Psoas muscle (tissue), 8 donors: Measurements from ENCODE around the gene SF3B5. TPM values are rescaled to one million over a fixed set of nuclear protein-coding genes. Genes with fewer than 3 reads are reported as not detected.

Experiments
- ATAC-seq, 4 donors: fragments of 200-7000 bp; cut with Tn5 transposase; one replicate each; pipeline ENCODE4 v1.9.1; 2020; ENCODE audit warnings: moderate library complexity in 3 of 4, mild to moderate bottlenecking in 2 of 4
- DNase-seq, 2 donors: peaks; one replicate each; pipeline ENCODE4 v3.0.0-alpha.2; 2020
- H3K27ac ChIP-seq: fragments of 200-600 bp; one replicate; pipeline ENCODE4 v1.8.0; 2022
- H3K27me3 ChIP-seq, 3 donors: fragments of 200-600 bp in 1 of 3; one replicate each; pipeline versions ENCODE4 v1.6.1 to v1.8.0; 2013 to 2022; ENCODE audit warnings: low read length in 2 of 3, mild to moderate bottlenecking in 2 of 3, moderate library complexity in 1 of 3; ENCODE audit not compliant: insufficient read depth in 3 of 3
- H3K36me3 ChIP-seq, 2 donors: fragments of 200-600 bp in 1 of 2; one replicate each; pipeline versions ENCODE4 v1.6.1 to v1.8.0; 2013 to 2022; ENCODE audit warnings: low read depth in 1 of 2, mild to moderate bottlenecking in 1 of 2, moderate library complexity in 1 of 2; ENCODE audit not compliant: insufficient read depth in 1 of 2
- H3K4me1 ChIP-seq: fragments of 200-600 bp; one replicate; pipeline ENCODE4 v1.8.0; 2022
- H3K4me3 ChIP-seq: fragments of 200-600 bp; one replicate; pipeline ENCODE4 v1.8.0; 2022; ENCODE audit warnings: mild to moderate bottlenecking
- H3K9me3 ChIP-seq: fragments of 200-600 bp; one replicate; pipeline ENCODE4 v1.8.0; 2022
- WGBS, 3 donors: extraction: QIAGEN DNeasy Blood & Tissue Kit; methylation state at CpG; one replicate each; pipeline versions ENCODE4 v1.1.6 to v1.1.7; 2013; 5-methylcytosine and 5-hydroxymethylcytosine counted together
- intact Hi-C, 2 donors: fragments of 100-400 bp; cut with DNase I; formaldehyde crosslinking; loops; one replicate each; pipeline versions ENCODE4 v1.11.0 to v1.14.2; 2022
- polyA plus RNA-seq, 3 donors: library from polyadenylated mRNA; stranded (reverse); fragments of 200-250 nt; gene quantifications; one replicate each; pipeline ENCODE4 v1.2.3, GENCODE V29; 2013
- total RNA-seq, 4 donors: library from RNA; stranded (reverse); fragmentation: NEBNext Ultra II Directional in 2 of 4; extraction: Animal tissue kit (Norgen Biotek cat#: 25700) in 2 of 4; gene quantifications; one replicate each; pipeline versions ENCODE4 v1.2.1 to v1.2.4, GENCODE V29; 2021 to 2023
- TF ChIP-seq, protein P1 (sequence below): fragments of 200-600 bp; IDR thresholded peaks from one replicate; pipeline ENCODE4 v1.8.0; 2022; ENCODE audit warnings: antibody characterized with exemption
- donor health status: healthy with polysubstance abuse.
- donor health status: DM: no; HTN: no; CAD: no; lungs with moderate emphysema.
- donor health status: Bipolar disorder and iron deficiency.
- donor health status: healthy.
- donor health status: DM: yes; HTN: yes; CAD: no.
- donor health status: DM: no; HTN: no; CAD: no.
- donor health status: DM: no; HTN: no; CAD: no.
- donor health status: DM: yes; HTN: yes; CAD: no.

The SF3B5 gene
- total and polyA plus RNA-seq, 7 donors, result 115 to 296 (median 146) TPM

GRCh38 chr6:144141470-144141869, 46.1 kb upstream of the SF3B5 start:
- no peak overlapping the region for H3K27ac ChIP-seq
- ATAC-seq (no peak), DNase-seq (no peak)
- intact Hi-C loops, result no loop called here
- TF ChIP-seq, protein P1, sequence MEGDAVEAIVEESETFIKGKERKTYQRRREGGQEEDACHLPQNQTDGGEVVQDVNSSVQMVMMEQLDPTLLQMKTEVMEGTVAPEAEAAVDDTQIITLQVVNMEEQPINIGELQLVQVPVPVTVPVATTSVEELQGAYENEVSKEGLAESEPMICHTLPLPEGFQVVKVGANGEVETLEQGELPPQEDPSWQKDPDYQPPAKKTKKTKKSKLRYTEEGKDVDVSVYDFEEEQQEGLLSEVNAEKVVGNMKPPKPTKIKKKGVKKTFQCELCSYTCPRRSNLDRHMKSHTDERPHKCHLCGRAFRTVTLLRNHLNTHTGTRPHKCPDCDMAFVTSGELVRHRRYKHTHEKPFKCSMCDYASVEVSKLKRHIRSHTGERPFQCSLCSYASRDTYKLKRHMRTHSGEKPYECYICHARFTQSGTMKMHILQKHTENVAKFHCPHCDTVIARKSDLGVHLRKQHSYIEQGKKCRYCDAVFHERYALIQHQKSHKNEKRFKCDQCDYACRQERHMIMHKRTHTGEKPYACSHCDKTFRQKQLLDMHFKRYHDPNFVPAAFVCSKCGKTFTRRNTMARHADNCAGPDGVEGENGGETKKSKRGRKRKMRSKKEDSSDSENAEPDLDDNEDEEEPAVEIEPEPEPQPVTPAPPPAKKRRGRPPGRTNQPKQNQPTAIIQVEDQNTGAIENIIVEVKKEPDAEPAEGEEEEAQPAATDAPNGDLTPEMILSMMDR, result no peak
- H3K36me3 ChIP-seq, result no peaks in the 10 kb centered on the region
- H3K27me3 ChIP-seq, result no peaks in the 10 kb centered on the region
- no peaks in the 10 kb centered on the region for H3K4me1 ChIP-seq
- 85 to 91% (median 90%) methylated on average over 2 of the region's 2 CpGs for WGBS, 3 donors
- no peaks in the 10 kb centered on the region for H3K9me3 ChIP-seq
- no peak overlapping the region for H3K4me3 ChIP-seq

- 85 to 87% (median 86%) methylated on average over 2 of the region's 2 CpGs for WGBS, 3 donors
Measured at GRCh38 chr6:144140867-144141266, 45.5 kb upstream of the SF3B5 start.

GRCh38 chr6:144139817-144140216, 44.4 kb upstream of the SF3B5 start:
- Histone ChIP-seq H3K4me1 (no peaks in the 10 kb centered on the region), H3K27ac (no peak overlapping the region), H3K9me3 (no peaks in the 10 kb centered on the region), H3K27me3 (no peaks in the 10 kb centered on the region), H3K4me3 (no peak overlapping the region), H3K36me3 (no peaks in the 10 kb centered on the region)
- WGBS, 3 donors, result 96 to 98% (median 97%) methylated on average over 3 of the region's 3 CpGs
- ATAC-seq, result no peak
- TF ChIP-seq, protein P1, result no peak
- intact Hi-C loops, result no loop called here
- DNase-seq, result no peak

More at GRCh38 chr6:144140867-144141266, 45.5 kb upstream of the SF3B5 start:
- Histone ChIP-seq H3K4me3 (no peak overlapping the region), H3K36me3 (no peaks in the 10 kb centered on the region), H3K27me3 (no peaks in the 10 kb centered on the region), H3K4me1 (no peaks in the 10 kb centered on the region), H3K9me3 (no peaks in the 10 kb centered on the region), H3K27ac (no peak overlapping the region)
- intact Hi-C loops, result no loop called here
- TF ChIP-seq, protein P1, result no peak
- no peak for ATAC-seq
- DNase-seq, result no peak

DNA sequence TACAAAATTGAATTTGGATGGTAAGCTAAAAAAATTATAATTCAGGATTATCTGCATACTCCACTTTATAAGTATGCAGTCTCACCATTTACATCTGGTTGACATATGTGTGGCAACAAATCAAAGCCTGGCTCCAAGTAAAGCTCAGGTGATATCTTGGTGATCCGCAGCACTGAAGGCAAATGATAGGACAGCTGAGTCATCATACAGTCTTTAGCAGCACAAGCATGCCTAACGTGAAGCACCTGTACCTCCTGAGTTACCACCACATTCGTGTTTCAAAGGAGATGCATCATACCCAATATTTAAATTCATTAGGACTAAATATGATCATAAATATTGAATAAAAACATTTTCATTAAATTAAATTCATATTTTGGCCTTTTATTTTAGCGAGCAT, 43.2 kb upstream of the SF3B5 start:
- Histone ChIP-seq H3K4me3 (no peak overlapping the region), H3K36me3 (no peaks in the 10 kb centered on the region), H3K27ac (no peak overlapping the region), H3K4me1 (no peaks in the 10 kb centered on the region), H3K9me3 (no peaks in the 10 kb centered on the region), H3K27me3 (no peaks in the 10 kb centered on the region)
- ATAC-seq, result no peak
- DNase-seq, result no peak
- WGBS, 3 donors, result 73 to 81% (median 78%) methylated on average over 4 of the region's 4 CpGs
- TF ChIP-seq, protein P1, result no peak
- intact Hi-C loops, result no loop called here

- H3K4me3 ChIP-seq, result no peak overlapping the region
- intact Hi-C loops, result no loop called here
- no peak for DNase-seq
- H3K9me3 ChIP-seq, result no peaks in the 10 kb centered on the region
- no peaks in the 10 kb centered on the region for H3K36me3 ChIP-seq
- no peak overlapping the region for H3K27ac ChIP-seq
- no peak for ATAC-seq
- H3K4me1 ChIP-seq, result no peaks in the 10 kb centered on the region
- 52 to 66% (median 55%) methylated on average over 2 of the region's 2 CpGs for WGBS, 3 donors
- peaks cover 0 to 3% (median 0%) of the 10 kb centered on the region in 3 donors for H3K27me3 ChIP-seq
- TF ChIP-seq, protein P1, result no peak
Measured at GRCh38 chr6:144134737-144135136, 39.4 kb upstream of the SF3B5 start.
